ENCODE measurements around the gene LRIT2. TPM values are rescaled to one million over a fixed set of nuclear protein-coding genes. Genes with fewer than 3 reads are reported as not detected.

Gene LRIT2
- total RNA-seq, 4 donors from 2014 or later = not detected

- Histone ChIP-seq H3K27ac (no peak overlapping the region), H3K4me1 (no peaks in the 10 kb centered on the region), H3K27me3 (peaks cover 0 to 4% (median 2%) of the 10 kb centered on the region in 3 donors), H3K9me3 (no peaks in the 10 kb centered on the region), H3K36me3 (no peaks in the 10 kb centered on the region), H3K4me3 (no peak overlapping the region)
- in situ Hi-C loops (cut with MboI; ENCODE audit: low sequenced_read_pairs in 4 of 4) (no loop called here), intact Hi-C loops (cut with DNase I; ENCODE audit: low total_unique reads) (no loop called here)
- DNase-seq (no peak), ATAC-seq (no peak)
- TF ChIP-seq CTCF (IDR thresholded peaks at IDR 0.05 in 4 of 5, conservative IDR thresholded peaks at IDR 0.05 in 1 of 5) (no peak), POLR2A (IDR thresholded peaks at IDR 0.05) (no peak)
Measured at GRCh38 chr10:84237199-84238051, 12.1 kb upstream of the LRIT2 start.

GRCh38 chr10:84236807-84237198 lies 11.5 kb upstream of the LRIT2 start:
- no peak for DNase-seq
- in situ Hi-C loops (cut with MboI; ENCODE audit: low sequenced_read_pairs in 4 of 4) = no loop called here
- no peak for ATAC-seq
- peaks cover 0 to 4% (median 2%) of the 10 kb centered on the region in 3 donors for H3K27me3 ChIP-seq
- no peaks in the 10 kb centered on the region for H3K4me1 ChIP-seq
- H3K9me3 ChIP-seq = no peaks in the 10 kb centered on the region
- TF ChIP-seq POLR2A (IDR thresholded peaks at IDR 0.05) (no peak), CTCF (IDR thresholded peaks at IDR 0.05 in 4 of 5, conservative IDR thresholded peaks at IDR 0.05 in 1 of 5) (no peak)
- no peak overlapping the region for H3K4me3 ChIP-seq
- no peaks in the 10 kb centered on the region for H3K36me3 ChIP-seq
- intact Hi-C loops (cut with DNase I; ENCODE audit: low total_unique reads) = no loop called here
- no peak overlapping the region for H3K27ac ChIP-seq

- Histone ChIP-seq H3K4me3 (no peak overlapping the region), H3K36me3 (no peaks in the 10 kb centered on the region), H3K27ac (no peak overlapping the region), H3K27me3 (peaks cover 0 to 4% (median 2%) of the 10 kb centered on the region in 3 donors), H3K4me1 (no peaks in the 10 kb centered on the region), H3K9me3 (no peaks in the 10 kb centered on the region)
- no peak for ATAC-seq
- in situ Hi-C loops (cut with MboI; ENCODE audit: low sequenced_read_pairs in 4 of 4) = no loop called here
- no peak for TF ChIP-seq CTCF (IDR thresholded peaks at IDR 0.05 in 4 of 5, conservative IDR thresholded peaks at IDR 0.05 in 1 of 5)
- no peak for DNase-seq
- intact Hi-C loops (cut with DNase I; ENCODE audit: low total_unique reads) = no loop called here
Measured at GRCh38 chr10:84235096-84235495, 9.8 kb upstream of the LRIT2 start.

- intact Hi-C loops (cut with DNase I; ENCODE audit: low total_unique reads) (no loop called here), in situ Hi-C loops (cut with MboI; ENCODE audit: low sequenced_read_pairs in 4 of 4) (no loop called here)
- Histone ChIP-seq H3K9me3 (no peaks in the 10 kb centered on the region), H3K4me1 (no peaks in the 10 kb centered on the region), H3K27ac (no peak overlapping the region), H3K4me3 (no peak overlapping the region), H3K27me3 (peaks cover 0 to 4% (median 2%) of the 10 kb centered on the region in 3 donors), H3K36me3 (no peaks in the 10 kb centered on the region)
- ATAC-seq = no peak
- no peak for TF ChIP-seq POLR2A (IDR thresholded peaks at IDR 0.05)
- TF ChIP-seq CTCF (IDR thresholded peaks at IDR 0.05 in 4 of 5, conservative IDR thresholded peaks at IDR 0.05 in 1 of 5) = no peak
- DNase-seq = no peak
Measured at GRCh38 chr10:84234479-84234878, 9.1 kb upstream of the LRIT2 start.
